NCI-H510A (cell line): ENCODE results near the gene C2CD2L.
"Not testable (repeated sequence)": the region's sequence is repeated elsewhere in the genome, so short reads cannot be mapped to it uniquely, and the experiment has no call there.

ENCODE experiments used
- DNase-seq: peaks from one replicate; lab custom pipeline; 2025; lab: John Stamatoyannopoulos, UW

The C2CD2L gene

DNA sequence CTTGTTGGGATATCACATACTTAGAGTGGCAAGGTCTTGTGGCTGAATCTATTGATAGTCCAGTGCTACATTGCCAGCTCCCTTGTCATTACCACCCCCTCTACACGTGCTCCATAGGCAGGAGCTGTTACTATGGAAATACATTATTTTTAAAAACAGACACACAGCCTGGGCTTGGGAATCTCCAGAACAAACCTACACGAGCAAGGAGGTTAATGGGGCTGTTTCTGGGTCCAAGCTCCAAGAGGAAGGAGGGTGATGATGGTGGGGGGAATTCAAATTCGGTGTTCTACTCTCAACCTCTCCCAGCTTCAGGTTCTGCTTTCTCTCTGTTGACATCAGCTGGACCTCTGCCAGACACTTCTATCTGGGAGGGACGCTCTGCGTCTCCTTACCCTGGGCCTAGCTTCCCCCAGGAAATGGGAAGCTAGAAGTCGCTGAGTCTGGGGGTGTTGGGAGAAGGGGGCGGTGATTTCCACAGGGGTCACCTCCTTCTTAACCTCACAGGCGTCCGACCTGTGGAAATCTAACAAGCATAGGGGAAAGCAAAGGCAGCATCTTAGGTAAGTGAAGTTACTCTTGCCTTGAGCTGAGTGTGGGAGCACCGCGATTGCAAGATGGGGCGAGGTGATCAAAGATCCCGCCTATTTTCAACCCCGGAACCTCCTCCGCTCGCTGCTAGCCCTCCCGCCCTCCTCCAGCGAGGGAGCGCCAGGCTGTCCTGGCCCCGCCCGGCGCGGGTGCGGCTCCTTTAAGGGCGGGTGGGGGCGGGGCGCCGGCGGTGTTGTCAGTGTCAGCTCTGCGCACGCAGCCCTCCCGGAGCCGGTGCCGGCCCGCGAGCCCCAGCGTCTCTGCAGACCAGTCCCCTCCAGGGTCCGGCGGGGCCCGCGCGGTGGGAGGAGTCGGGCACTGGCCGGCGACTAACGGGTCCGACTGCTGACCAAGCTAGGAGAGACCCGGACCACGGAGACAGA is at the start of gene C2CD2L:
TSS of gene C2CD2L (plus strand) at position 781 of the 974 bp plus-strand sequence. CDS start 398 bp downstream, outside the sequence.
- peak; percentile 94 for DNase-seq

DNA sequence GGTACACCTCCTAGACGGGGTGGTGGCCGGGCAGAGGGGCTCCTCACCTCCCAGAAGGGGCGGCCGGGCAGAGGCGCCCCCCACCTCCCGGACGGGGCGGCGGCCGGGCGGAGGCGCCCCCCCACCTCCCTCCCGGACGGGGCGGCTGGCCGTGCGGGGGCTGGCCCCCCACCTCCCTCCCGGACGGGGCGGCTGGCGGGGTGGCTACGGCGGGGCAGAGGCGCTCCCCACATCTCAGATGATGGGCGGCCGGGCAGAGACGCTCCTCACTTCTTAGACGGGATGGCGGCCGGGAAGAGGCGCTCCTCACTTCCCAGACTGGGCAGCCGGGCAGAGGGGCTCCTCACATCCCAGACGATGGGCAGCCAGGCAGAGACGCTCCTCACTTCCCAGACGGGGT is 48.0 kb upstream of the C2CD2L start:
- not testable (repeated sequence) for DNase-seq

- DNase-seq, result no peak
Measured at GRCh38 chr11:119061256-119061655, 45.9 kb upstream of the C2CD2L start.

GRCh38 chr11:119062779-119063178 is 44.4 kb upstream of the C2CD2L start:
- no peak for DNase-seq

DNA sequence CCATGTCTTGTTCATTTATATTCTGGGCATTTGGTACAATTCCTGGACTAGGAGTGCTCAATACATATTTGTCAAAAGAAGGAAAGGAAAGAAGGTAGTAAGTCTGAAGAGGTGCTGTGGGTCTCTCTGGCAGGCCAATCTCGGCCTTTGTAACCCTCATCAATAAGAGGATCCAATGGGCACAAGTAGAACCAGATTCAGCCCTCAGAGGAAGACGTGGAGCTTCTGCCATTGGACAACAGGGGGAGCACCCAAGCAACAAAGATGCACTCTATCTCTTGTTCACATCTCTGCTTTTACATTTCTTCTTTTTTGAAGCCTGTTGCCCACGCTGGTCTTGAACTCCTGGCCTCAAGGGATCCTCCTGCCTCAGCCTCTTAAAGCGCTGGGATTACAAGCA is 41.8 kb upstream of the C2CD2L start:
- no peak for DNase-seq

- DNase-seq, result peak; percentile 95
Measured at GRCh38 chr11:119067371-119068222, 39.5 kb upstream of the C2CD2L start, which contains the start of gene VPS11. TSS of gene VPS11 (plus strand) at chr11:119067818. CDS start at chr11:119067824, 6 bp downstream.

- no peak for DNase-seq
Measured at GRCh38 chr11:119077839-119078238, 29.3 kb upstream of the C2CD2L start.

DNA sequence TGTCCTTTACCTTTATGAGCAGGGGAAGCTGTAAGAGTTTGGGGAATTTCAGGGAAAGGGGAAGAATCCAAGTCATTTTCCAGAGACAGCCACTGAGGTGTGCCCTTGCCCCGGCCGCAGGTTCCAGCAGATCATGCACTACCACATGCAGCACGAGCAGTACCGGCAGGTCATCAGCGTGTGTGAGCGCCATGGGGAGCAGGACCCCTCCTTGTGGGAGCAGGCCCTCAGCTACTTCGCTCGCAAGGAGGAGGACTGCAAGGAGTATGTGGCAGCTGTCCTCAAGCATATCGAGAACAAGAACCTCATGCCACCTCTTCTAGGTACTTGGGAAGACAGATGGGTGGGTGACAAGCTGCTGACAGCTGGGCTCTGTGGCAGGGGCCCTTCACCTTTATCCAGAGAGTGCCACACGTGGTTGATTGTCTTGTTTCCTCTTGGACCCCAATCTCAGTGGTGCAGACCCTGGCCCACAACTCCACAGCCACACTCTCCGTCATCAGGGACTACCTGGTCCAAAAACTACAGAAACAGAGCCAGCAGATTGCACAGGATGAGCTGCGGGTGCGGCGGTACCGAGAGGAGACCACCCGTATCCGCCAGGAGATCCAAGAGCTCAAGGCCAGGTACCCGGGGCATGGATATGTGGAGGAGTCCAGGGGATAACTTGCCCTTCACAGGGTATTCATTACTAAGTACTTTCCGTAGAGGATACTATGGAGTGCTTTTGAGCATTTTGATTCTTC is 28.3 kb upstream of the C2CD2L start:
- DNase-seq, result no peak

GRCh38 chr11:119081682-119082260 is 25.4 kb upstream of the C2CD2L start:
- DNase-seq, result no peak

DNA sequence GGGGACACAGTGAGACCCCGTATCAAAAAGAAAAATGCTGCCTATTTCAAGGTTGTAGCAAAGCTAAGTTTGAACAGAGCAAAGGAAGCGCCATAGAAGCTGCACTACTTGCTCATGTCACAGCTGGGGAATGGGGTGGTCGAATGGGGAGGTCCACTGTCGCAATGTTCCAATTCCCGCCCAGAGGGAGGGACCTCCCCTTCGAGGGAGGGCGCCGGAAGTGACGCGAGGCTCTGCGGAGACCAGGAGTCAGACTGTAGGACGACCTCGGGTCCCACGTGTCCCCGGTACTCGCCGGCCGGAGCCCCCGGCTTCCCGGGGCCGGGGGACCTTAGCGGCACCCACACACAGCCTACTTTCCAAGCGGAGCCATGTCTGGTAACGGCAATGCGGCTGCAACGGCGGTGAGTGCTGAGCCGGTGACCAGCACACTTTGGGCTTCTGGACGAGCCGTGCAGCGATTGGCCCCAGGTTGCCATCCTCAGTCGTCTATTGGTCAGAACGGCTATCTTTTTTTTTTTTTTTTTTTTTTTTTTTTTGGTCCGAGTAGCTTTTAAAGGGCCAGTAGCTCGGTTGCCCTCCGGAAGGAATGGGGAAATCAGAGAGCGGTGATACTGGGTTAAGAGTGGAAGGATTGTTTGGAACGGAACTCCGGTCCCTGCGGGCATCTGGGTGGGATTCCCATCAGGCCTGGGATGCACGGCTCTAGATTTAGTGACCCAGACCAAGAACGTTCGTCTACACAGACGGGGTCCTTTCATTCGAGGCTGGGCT is 22.3 kb upstream of the C2CD2L start, which contains the start of gene HMBS:
TSS of gene HMBS (plus strand) at position 219 of the 774 bp plus-strand sequence. CDS start at position 372, 153 bp downstream.
- DNase-seq, result peak; percentile 79

GRCh38 chr11:119085437-119085847 is 21.7 kb upstream of the C2CD2L start:
- DNase-seq, result no peak

GRCh38 chr11:119087123-119087522 is 20.0 kb upstream of the C2CD2L start:
- no peak for DNase-seq

DNA sequence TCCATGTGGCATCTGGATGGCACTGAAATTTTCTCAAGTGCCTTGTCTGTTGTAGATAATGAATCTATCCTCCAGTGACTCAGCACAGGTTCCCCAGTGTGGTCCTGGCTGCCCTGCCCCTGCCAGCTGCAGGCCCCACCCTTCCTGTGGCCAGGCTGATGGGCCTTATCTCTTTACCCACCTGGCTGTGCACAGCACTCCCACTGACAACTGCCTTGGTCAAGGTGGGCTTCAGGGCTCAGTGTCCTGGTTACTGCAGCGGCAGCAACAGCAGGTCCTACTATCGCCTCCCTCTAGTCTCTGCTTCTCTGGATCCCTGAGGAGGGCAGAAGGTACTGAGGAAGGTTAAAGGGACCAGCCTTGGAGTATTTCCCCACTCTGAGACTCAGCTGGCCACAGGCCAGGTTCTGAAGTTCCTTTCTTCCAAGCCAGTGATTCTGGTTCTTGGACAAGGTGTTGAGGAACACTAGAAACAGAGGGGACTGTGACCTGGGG is 19.4 kb upstream of the C2CD2L start:
- DNase-seq, result no peak

GRCh38 chr11:119088406-119088805 is 18.7 kb upstream of the C2CD2L start:
- no peak for DNase-seq

- DNase-seq, result no peak
Measured at GRCh38 chr11:119089319-119089718, 17.8 kb upstream of the C2CD2L start.

- no peak for DNase-seq
Measured at GRCh38 chr11:119091178-119091577, 16.0 kb upstream of the C2CD2L start.

DNA sequence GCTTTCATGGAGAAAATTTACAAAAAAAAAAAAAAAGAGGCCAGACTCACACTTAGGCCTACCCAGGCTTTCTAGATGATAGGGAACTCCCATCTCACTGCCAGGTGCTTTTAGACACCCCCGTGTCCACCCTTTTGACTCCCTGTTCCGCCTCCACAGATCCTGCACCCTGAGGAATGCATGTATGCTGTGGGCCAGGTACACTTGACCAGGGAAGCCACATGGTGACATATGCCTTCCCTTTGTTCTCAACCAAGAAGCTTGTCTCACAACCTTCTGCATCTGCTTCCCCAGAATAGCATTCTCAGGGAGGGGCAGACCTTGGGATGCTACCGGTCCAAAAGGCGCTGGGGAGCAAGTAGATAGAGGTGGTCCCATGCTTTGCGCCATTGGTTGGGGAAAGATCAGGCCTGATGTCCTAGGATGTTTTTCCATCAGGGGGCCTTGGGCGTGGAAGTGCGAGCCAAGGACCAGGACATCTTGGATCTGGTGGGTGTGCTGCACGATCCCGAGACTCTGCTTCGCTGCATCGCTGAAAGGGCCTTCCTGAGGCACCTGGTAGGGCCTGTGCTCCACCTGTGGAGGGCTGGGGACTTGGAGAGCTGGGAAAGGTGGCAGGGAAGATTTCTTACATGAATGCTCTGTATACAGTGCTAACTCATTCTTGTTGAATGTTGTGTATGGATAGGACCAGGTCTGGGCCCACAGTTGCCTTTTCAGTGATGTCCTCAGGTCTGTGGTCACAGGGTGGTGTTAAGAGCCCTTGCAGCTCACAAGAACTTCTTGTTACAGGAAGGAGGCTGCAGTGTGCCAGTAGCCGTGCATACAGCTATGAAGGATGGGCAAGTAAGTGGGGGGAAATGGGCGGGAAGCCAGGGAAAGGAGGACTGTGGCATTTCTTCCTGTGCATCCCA is 14.9 kb upstream of the C2CD2L start:
- DNase-seq, result no peak

DNA sequence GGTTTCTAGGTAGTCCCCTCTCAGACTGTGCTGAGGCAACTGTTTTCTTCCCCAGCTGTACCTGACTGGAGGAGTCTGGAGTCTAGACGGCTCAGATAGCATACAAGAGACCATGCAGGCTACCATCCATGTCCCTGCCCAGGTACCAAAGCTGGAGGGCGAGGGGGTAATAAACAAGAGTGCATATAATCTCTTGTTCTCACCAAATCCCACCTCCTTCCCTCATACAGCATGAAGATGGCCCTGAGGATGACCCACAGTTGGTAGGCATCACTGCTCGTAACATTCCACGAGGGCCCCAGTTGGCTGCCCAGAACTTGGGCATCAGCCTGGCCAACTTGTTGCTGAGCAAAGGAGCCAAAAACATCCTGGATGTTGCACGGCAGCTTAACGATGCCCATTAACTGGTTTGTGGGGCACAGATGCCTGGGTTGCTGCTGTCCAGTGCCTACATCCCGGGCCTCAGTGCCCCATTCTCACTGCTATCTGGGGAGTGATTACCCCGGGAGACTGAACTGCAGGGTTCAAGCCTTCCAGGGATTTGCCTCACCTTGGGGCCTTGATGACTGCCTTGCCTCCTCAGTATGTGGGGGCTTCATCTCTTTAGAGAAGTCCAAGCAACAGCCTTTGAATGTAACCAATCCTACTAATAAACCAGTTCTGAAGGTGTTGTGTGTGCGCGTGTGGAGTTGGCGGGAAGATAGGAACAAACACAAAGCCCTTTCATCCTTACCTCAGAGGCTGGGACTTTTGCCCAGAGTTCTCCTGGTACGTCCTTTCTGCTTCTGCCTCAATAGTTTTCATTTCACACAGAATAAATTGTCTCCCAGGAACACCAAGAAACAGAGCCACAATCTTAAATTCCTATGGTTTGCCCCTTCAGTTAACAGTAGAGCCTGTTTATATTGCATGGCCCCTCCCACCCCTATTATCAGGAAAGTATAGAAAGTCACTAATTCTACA is 14.0 kb upstream of the C2CD2L start:
- DNase-seq, result no peak
